K562 (cell line): Measurements from ENCODE around the gene HYAL1. TPM values are rescaled to one million over a fixed set of nuclear protein-coding genes. Genes with fewer than 3 reads are reported as not detected.

ENCODE experiments used
- ATAC-seq: fragments of 200-7000 bp; cut with Tn5 transposase; 3 replicates; pipeline ENCODE4 v1.9.1; 2020; ENCODE audit warnings: moderate library complexity
- BruUV-seq: library from RNA; stranded (reverse); fragments of 400-500 nt; replicated peaks from 2 replicates; lab custom pipeline; 2021; lab: Mats Ljungman, UMichigan
- CTCF ChIA-PET: fragments of 300-600 bp; formaldehyde crosslinking; extraction: SDS; loops from one replicate; lab custom pipeline; 2021; ENCODE audit warnings: low intra/inter-chr PET ratio; lab: Yijun Ruan, JAX
- POLR2A ChIA-PET: fragments of 300-600, 350-650 bp; sonication (Branson Sonifier 250); formaldehyde crosslinking; extraction: SDS; loops from one replicate; lab custom pipeline; 2021; ENCODE audit warnings: antibody characterized with exemption, inconsistent platforms; lab: Yijun Ruan, JAX
- DNase-seq, 4 experiments: peaks; one replicate each; pipeline versions ENCODE4 v3.0.0 to v3.0.0-alpha.2; 2011 to 2018; ENCODE audit warnings: low spot score in 3 of 4, mixed read lengths in 3 of 4; ENCODE audit errors: extremely low read depth in 1 of 4
- FAIRE-seq: peaks from 2 replicates; lab custom pipeline; 2011; peaks lifted over from hg19 to GRCh38; lab: Jason Lieb, UNC
- H2AFZ ChIP-seq: 2 replicates; pipeline ENCODE4 v1.6.0; 2011; ENCODE audit warnings: low read depth, low read length, control low read depth, inconsistent platforms
- H3K27ac ChIP-seq: fragments of 200-600 bp; 3 replicates; pipeline ENCODE4 v1.8.0; 2011; ENCODE audit warnings: low read depth, mild to moderate bottlenecking, control low read depth, inconsistent platforms, low read length, moderate library complexity, mixed read lengths; ENCODE audit errors: extremely low read depth
- H3K27me3 ChIP-seq, 2 experiments: fragments of 300-600 bp in 1 of 2; 2 replicates in 1 of 2; 3 replicates in 1 of 2; pipeline versions ENCODE4 v1.6.0 to v1.8.0; 2011; ENCODE audit warnings: inconsistent platforms in 2 of 2, low read length in 2 of 2, mild to moderate bottlenecking in 1 of 2, mixed read lengths in 1 of 2, moderate library complexity in 1 of 2; ENCODE audit not compliant: control insufficient read depth in 2 of 2, insufficient read depth in 2 of 2
- H3K36me3 ChIP-seq: fragments of 300-600 bp; 3 replicates; pipeline ENCODE4 v1.8.0; 2011; ENCODE audit warnings: mild to moderate bottlenecking, low read length, inconsistent platforms; ENCODE audit not compliant: control insufficient read depth, insufficient read depth
- H3K4me1 ChIP-seq, 2 experiments: fragments of 200-600 bp in 1 of 2; replicated peaks in 1 of 2; 2 replicates in 1 of 2; 3 replicates in 1 of 2; pipeline versions ENCODE4 v1.5.1 to v1.8.0; 2011; ENCODE audit warnings: inconsistent platforms in 2 of 2, low read length in 2 of 2, mild to moderate bottlenecking in 1 of 2, mixed read lengths in 1 of 2, moderate library complexity in 1 of 2; ENCODE audit not compliant: control insufficient read depth in 2 of 2, insufficient read depth in 2 of 2
- H3K4me2 ChIP-seq: 2 replicates; pipeline ENCODE4 v1.6.1; 2011; ENCODE audit warnings: low read length, control low read depth, inconsistent platforms, mixed read lengths; ENCODE audit not compliant: insufficient read depth
- H3K4me3 ChIP-seq: fragments of 200-600 bp; sonication (generic), shearing (Covaris generic); 2 replicates; pipeline ENCODE4 v1.5.1; 2016; ENCODE audit warnings: control low read depth, inconsistent platforms
- H3K79me2 ChIP-seq: fragments of 200-600 bp; 3 replicates; pipeline ENCODE4 v1.8.0; 2011; ENCODE audit warnings: low read length, inconsistent platforms; ENCODE audit not compliant: control insufficient read depth, insufficient read depth
- H3K9ac ChIP-seq, 2 experiments: 2 replicates each; pipeline versions ENCODE4 v1.6.0 to v1.6.1; 2011; ENCODE audit warnings: low read depth in 2 of 2, low read length in 2 of 2, control low read depth in 1 of 2, inconsistent platforms in 1 of 2, mild to moderate bottlenecking in 1 of 2, mixed read lengths in 1 of 2; ENCODE audit not compliant: insufficient read depth in 1 of 2
- H3K9me1 ChIP-seq: one replicate; pipeline ENCODE4 v1.6.0; 2011; ENCODE audit warnings: inconsistent platforms, mild to moderate bottlenecking, low read length, moderate library complexity; ENCODE audit not compliant: control insufficient read depth, insufficient read depth
- H3K9me3 ChIP-seq: replicated peaks from 2 replicates; pipeline ENCODE4 v1.5.1; 2011; ENCODE audit warnings: low read depth, low read length, inconsistent platforms; ENCODE audit not compliant: control insufficient read depth, insufficient read depth
- H4K20me1 ChIP-seq: replicated peaks from 2 replicates; pipeline ENCODE4 v1.6.1; 2011; ENCODE audit warnings: low read length, inconsistent platforms, mixed read lengths; ENCODE audit not compliant: control insufficient read depth, insufficient read depth
- ARID3A ChIP-seq: IDR thresholded peaks from 2 replicates; pipeline ENCODE4 v1.6.1; 2012; ENCODE audit warnings: low read depth, low read length, improper control_type of control experiment, borderline replicate concordance
- ATF3 ChIP-seq, 2 experiments: fragments of 450-650 bp in 1 of 2; sonication (generic) in 1 of 2; formaldehyde crosslinking in 1 of 2; IDR thresholded peaks in 1 of 2; conservative IDR thresholded peaks in 1 of 2; 2 replicates each; pipeline versions ENCODE4 v1.6.1 to v1.8.1; 2016 to 2023; ENCODE audit warnings: mild to moderate bottlenecking in 2 of 2, moderate library complexity in 2 of 2, inconsistent platforms in 1 of 2, missing genetic modification reagents in 1 of 2
- NR2C1 ChIP-seq, 2 experiments: fragments of 450-650 bp; IDR thresholded peaks; 2 replicates each; pipeline ENCODE4 v1.6.1; 2017; ENCODE audit warnings: mild to moderate bottlenecking in 2 of 2, antibody characterized with exemption in 1 of 2, inconsistent platforms in 1 of 2, missing compliant biosample characterization in 1 of 2, missing genetic modification characterization in 1 of 2
- TRIM28 ChIP-seq: fragments of 450-650 bp; IDR thresholded peaks from 2 replicates; pipeline ENCODE4 v1.6.1; 2017
- ZBTB40 ChIP-seq, 2 experiments: fragments of 450-650 bp in 1 of 2; sonication (generic) in 1 of 2; formaldehyde crosslinking in 1 of 2; IDR thresholded peaks; 2 replicates each; pipeline versions ENCODE4 v1.7.1 to v1.9.0; 2016 to 2022; ENCODE audit warnings: inconsistent platforms in 1 of 2, mild to moderate bottlenecking in 1 of 2, missing genetic modification reagents in 1 of 2
- ZEB2 ChIP-seq: fragments of 450-650 bp; IDR thresholded peaks from 2 replicates; pipeline ENCODE4 v1.6.1; 2016
- WGBS: fragments of 100-300 bp; shearing (Covaris generic); methylation state at CpG from one replicate; pipeline ENCODE4 v1.1.6; 2016; ENCODE audit warnings: low coverage, mixed read lengths; ENCODE audit not compliant: insufficient coverage; ENCODE audit errors: missing lambda C conversion rate; 5-methylcytosine and 5-hydroxymethylcytosine counted together
- in situ Hi-C: fragments of 300-500 bp; cut with MboI; formaldehyde crosslinking; loops from 4 replicates; pipeline ENCODE4 v1.15.0; 2018; ENCODE audit warnings: inconsistent platforms, mixed read lengths
- intact Hi-C: fragments of 100-400 bp; cut with micrococcal nuclease; formaldehyde crosslinking; loops from 2 replicates; pipeline ENCODE4 v1.14.2; 2022
- polyA plus RNA-seq, 8 experiments: library from polyadenylated mRNA; depleted of rRNA in 4 of 8; stranded (reverse) in 5 of 8; unstranded in 3 of 8; fragments of >200 nt; fragmentation: Nextera tagmentation in 2 of 8; fragmentation: Illumina TruSeq in 1 of 8; extraction: Ambion mirVana in 2 of 8; extraction: Trizol in 1 of 8; gene quantifications; 2 replicates each; pipeline versions ENCODE4 v1.2.1 to v1.2.3, GENCODE V29; 2011 to 2014; ENCODE audit warnings: inconsistent platforms in 1 of 8, missing spikeins in 1 of 8
- total RNA-seq, 7 experiments: library from RNA; depleted of rRNA in 6 of 7; stranded (reverse); fragments of >200 nt in 6 of 7; fragmentation: Illumina TruSeq in 2 of 7; extraction: Trizol in 2 of 7; gene quantifications; 2 replicates each; pipeline versions ENCODE4 v1.2.1 to v1.2.3, GENCODE V29; 2011 to 2021; ENCODE audit warnings: low replicate concordance in 1 of 7

Gene HYAL1
- total and polyA plus RNA-seq, 9 of the 15 experiments (the other 6 are each of a cell fraction or from before 2014, with no cell fraction given): 1.4 to 8.5 (median 4.7) TPM

- Histone ChIP-seq H3K4me2 (no peak overlapping the region), H2AFZ (no peak overlapping the region), H3K27me3 (no peaks in the 10 kb centered on the region), H3K9ac (no peak overlapping the region), H3K9me3 (no peaks in the 10 kb centered on the region; the same call in 1 of the 2 replicates), H3K4me3 (no peak overlapping the region), H3K4me1 (peaks cover 18 to 47% of the 10 kb centered on the region in 2 experiments; a peak in 4 of 5 replicates), H3K9me1 (peaks cover 3% of the 10 kb centered on the region), H3K36me3 (peaks cover 19% of the 10 kb centered on the region; the same call in 2 of the 3 replicates), H4K20me1 (no peaks in the 10 kb centered on the region), H3K27ac (no peak overlapping the region), H3K79me2 (peaks cover 26% of the 10 kb centered on the region)
- ChIA-PET POLR2A (interaction anchor here (0.6 to 1.7 kb wide), 2 partner anchors 10 to 47 kb away, joined by 4 to 5 read pairs; no protein-coding TSS in a partner anchor), CTCF (interaction anchor here (0.6 to 1.3 kb wide), 3 partner anchors 72 to 203 kb away, joined by 3 to 10 read pairs (median 4); no protein-coding TSS in a partner anchor)
- WGBS: 25% methylated on average over 11 of the region's 14 CpGs
- intact Hi-C loops (loop anchor here (5.0 kb wide), 1 partner anchor 195 kb away; no protein-coding TSS in a partner anchor), in situ Hi-C loops (no loop called here)
- ATAC-seq: peak; percentile 8; the same call in 1 of the 3 replicates
- BruUV-seq: no TSS peak
- peak in 3 of 4 experiments; percentile 31 to 74 (median 62) for DNase-seq
- FAIRE-seq: peak; percentile 91
- peak; percentile 49; the same call in 1 of the 2 replicates for TF ChIP-seq ATF3 (IDR thresholded peaks at IDR 0.05)
- TF ChIP-seq ATF3 (CRISPR knock-in tag; conservative IDR thresholded peaks at IDR 0.05): no peak
- TF ChIP-seq ARID3A: peak; percentile 75; the same call in 1 of the 2 replicates
- peak; percentile 77 for TF ChIP-seq ZBTB40 (IDR thresholded peaks at IDR 0.05)
- peak; percentile 53; the same call in 1 of the 2 replicates for TF ChIP-seq ZBTB40 (CRISPR knock-in tag; IDR thresholded peaks at IDR 0.05)
- TF ChIP-seq NR2C1 (IDR thresholded peaks at IDR 0.05): no peak
- no peak for TF ChIP-seq NR2C1 (tag; IDR thresholded peaks at IDR 0.05)
- no peak for TF ChIP-seq TRIM28
- TF ChIP-seq ZEB2: no peak
These were observed 43.9 kb upstream of the HYAL1 start for GRCh38 chr3:50347187-50347813.
